CMK (cell line): ENCODE results near the gene RIPK1.

ENCODE experiments used
- DNase-seq: peaks from one replicate; pipeline ENCODE4 v3.0.0-alpha.2; 2010; ENCODE audit warnings: low read depth

Gene RIPK1

DNA sequence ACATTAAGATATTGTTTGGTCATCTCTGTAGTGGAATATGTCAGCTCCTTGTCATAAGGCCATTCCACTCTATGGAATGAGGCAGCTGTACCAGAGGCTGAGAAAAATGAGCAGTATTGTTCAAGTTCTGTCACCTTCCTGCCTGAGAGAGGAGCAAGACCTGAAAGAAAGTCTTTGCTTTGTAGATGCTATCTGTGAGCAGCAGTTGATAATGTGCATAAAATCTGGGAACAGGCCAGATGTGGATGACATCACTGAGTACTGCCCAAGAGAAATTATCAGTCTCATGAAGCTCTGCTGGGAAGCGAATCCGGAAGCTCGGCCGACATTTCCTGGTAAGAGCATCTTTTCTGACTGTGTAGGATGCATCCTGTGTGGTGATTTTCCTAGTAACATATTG is 16.8 kb downstream of the RIPK1 start:
- no peak for DNase-seq

DNA sequence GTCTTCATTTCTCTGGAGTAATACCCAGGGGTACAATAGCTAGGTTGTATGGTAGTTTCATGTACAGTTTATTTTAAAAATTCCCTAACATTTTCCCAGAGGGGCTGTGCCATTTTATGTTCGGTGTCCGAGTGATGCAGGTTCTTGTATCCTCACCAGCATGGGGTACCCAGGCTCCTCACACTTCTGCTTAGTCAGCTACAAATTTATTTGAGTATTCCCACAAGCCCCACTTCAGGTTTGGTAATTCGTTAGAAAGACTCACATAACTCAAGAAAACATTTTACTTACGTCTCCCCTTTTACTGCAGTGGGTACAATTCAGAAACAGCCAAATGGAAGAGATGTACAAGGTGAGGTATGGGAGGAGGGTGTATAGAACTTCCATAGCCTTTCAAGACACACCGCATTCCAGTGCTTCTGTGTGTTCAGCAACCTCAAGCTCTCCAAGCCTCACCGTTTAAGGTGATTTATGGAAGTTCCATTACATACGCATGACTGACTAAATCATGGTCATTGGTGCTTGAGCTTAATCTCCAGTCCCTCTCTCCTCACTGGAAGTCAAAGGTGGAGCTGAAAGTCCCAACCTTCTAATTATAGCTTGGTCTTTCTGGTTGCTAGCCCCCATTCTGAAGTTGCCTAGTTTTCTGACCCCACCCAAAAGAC is 18.1 kb downstream of the RIPK1 start:
- no peak for DNase-seq

DNA sequence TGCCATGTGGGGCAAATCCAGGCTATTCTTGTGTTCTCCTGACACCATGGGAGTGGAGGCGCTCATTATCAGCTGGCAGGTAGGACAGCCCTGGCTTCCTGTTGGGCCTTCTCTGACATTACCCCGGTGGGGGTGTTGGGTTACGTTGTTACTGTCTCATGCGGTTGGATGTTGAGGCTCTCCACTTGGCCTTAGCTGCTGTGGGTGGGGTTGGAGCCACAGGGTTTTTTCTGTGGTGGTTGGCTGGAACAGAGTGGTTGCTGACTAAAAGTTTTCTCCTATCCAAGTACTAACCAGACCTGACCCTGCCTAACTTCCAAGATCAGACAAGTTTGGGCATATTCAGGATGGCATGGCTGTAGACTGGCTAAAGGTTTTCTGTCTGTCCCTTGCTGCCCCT is 20.2 kb downstream of the RIPK1 start:
- no peak for DNase-seq

DNA sequence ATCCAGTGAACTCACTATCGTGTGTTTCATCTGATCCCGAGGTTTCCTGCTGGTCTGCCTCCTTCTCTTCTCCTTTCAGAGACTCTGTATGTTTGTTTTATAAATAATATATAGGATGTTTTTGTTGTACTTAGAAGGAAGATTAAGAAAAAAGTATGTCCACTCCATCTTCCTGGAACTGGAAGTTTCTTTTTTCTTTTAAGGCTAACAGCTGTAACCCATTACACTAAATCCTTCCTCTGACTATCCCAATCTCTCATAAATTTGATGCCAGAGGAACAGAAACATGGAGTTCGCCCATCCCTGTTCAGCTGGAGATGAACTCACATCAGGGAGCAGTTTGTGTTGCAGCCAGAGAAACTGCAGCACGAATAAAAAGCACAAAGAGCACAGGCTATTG is 20.7 kb downstream of the RIPK1 start:
- DNase-seq: no peak

DNA sequence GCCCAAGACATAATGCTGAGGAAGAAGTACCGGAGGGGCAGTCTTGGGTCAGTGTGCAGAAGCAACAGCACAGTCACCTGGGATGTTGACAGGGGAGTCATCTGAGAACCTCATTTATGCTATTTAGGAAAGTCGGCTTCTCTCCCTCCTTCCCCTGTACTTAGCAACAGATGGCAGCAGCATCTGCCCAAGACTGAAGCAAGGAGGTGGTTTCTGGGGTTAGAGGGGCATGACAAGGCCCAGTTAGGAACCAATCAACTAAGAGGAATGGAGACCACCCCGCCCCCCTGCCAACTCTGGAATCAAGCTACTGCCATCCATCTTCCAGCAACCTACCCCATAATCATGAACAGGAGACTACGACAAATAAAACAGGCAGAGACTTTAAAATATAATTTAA is 21.7 kb downstream of the RIPK1 start:
- DNase-seq: no peak

DNA sequence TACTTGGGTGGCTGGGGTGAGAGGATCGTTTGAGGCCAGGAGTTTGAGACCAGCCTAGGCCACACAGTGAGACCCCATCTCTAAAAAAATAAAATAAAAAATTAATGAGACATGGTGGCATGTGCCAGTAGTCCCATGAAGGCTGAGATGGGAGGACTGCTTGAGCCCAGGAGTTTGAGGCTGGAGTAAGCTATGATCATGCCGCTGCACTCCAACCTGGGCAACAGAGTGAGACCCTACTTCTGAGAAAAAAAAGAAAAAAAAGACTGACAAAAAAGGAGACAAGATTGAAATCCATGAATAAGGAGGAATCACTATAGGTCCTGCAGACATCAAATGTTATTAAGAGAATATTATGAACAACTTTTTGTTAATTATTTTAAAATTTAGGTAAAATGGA is 26.5 kb downstream of the RIPK1 start:
- no peak for DNase-seq

DNA sequence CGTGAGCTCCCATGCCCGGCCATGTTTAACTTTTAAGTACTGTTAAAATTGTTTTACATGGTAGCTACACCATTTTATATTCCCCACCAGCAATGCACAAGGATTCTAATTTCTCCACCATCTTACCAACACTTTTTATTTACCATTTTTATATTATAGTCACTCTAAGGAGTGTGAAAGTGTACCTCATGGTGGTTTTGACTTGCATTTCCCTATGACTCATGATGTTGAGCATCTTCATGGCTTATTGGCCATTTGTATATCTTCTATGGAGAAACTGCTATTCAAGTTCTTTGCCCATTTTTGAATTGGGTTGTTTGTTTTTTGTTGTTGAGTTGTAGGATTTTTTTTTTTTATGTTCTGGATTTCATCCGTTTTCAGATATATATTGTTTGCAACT is 34.6 kb downstream of the RIPK1 start:
- no peak for DNase-seq

DNA sequence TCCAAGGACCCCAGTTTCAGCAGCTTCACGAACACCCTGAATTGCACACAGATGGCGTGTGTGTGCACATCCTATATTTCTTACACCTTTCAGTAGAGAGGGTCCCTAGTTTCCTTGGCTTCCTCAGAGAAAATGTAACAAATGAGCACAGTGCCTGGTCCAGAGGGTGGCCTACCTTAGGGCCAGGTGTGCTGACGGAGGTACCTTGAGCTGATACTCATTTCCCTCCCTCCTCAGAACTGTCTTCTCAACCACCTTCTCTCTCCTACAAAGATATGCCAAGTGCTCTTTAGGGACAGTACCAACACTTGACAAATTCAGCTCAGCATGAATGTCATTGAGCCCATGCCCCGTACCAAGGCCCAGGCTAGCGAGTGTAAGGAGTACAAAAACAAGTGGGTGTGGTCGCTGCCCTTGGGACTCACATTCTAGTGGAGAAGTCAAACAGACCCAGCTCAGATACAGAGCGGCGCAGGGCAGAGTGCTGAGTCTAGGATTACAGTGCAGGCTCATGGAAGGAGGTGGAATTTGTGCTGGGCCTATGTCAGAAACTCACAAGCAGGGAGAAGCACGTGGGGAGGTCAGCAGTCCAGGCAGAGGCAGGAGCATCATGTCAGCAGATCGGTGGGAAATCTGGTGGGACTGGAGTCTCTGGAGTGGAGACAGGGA is 40.6 kb downstream of the RIPK1 start:
- DNase-seq: no peak

DNA sequence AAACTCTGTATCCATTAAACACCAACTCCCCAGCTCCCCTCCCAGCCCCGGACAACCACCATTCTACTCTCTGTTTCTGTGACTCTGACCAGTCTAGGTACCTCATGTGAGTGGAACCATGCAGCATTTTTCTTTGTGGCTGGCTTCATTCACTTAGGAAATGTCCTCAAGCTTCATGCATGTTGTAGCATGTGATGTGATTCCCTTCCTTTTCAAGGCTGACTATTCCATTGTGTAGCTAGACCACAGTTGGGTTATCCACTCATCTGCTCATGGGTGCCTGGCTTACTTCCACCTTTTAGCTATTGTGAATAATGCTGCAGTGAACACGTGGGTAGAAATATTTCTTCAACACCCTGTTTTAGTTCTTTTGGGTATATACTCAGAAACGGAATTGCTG is 41.5 kb downstream of the RIPK1 start:
- DNase-seq: no peak

DNA sequence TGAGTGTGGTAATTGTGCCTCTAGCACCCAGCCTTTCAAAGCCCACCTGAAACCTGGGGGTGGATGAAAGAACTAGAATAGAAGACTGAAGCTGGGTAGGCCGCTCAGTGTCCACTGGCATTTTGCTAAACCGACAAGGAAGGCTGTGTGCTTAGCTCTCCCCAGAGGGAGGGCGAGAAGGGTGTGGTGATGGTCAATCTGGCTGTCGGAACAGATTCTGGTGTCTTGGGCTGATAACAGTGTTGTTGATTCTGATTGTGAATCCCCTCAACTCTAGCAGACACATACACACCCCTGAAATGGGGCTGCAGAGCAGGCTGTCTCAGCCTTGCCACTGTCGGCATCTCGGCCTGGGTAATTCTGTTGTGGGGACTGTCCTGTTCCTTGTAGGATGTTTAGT is 46.1 kb downstream of the RIPK1 start:
- DNase-seq: no peak

DNA sequence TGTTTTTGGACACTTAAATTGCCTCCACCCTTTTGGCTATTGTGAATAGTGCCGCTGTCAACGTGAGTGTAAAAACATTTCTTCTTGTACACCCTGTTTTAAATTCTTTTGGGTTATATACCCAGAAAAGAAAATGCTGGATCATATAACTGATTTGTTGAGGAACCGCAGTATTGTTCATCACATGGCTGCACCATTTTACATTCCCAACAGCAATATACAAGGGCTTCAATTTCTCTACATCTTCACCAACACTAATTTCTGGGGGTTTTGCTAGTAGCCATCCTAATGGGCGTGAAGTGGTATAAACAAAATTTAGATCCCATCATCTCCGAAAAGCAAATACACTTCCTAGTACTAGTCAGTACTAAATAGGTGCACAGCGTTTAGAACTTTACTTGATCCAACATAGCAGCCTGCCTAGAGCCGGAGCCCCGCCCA is 49.6 kb downstream of the RIPK1 start:
- DNase-seq: no peak

DNA sequence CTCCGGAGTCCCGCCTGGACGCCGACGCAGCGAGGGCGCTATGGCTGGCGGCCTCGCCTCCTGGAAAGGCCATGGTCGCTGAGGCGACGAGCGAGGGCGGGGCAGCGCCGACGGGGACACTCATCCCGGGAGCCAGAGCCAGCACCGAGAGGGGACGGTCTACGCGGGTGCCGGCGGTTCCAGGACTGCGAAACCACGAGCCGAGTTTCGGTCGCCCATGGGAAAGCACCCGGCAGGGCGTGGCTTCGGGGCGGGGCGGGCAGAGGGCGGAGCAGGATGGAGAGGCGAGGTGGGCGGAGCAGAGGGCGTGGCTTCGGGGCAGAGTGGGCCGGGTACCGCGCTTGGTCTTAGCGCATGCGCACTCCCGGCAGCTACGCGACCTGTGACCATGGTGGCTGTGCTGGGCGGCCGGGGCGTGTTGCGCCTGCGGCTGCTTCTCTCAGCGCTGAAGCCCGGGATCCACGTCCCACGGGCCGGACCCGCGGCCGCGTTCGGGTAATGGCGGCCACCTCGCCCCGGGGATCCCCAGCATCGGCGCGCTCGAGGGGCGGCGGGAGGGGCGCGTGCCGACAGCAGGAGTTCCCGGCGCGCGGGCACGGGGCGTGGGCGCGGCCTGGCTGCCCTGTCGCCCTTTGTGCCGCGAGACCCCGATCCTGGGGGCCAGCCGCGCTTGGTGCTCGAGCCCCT is 50.2 kb downstream of the RIPK1 start, which contains the start of gene BPHL:
BPHL (plus strand) TSS at position 359 of the 687 bp plus-strand sequence; CDS start at position 389, 30 bp downstream.
- peak; percentile 88 for DNase-seq

DNA sequence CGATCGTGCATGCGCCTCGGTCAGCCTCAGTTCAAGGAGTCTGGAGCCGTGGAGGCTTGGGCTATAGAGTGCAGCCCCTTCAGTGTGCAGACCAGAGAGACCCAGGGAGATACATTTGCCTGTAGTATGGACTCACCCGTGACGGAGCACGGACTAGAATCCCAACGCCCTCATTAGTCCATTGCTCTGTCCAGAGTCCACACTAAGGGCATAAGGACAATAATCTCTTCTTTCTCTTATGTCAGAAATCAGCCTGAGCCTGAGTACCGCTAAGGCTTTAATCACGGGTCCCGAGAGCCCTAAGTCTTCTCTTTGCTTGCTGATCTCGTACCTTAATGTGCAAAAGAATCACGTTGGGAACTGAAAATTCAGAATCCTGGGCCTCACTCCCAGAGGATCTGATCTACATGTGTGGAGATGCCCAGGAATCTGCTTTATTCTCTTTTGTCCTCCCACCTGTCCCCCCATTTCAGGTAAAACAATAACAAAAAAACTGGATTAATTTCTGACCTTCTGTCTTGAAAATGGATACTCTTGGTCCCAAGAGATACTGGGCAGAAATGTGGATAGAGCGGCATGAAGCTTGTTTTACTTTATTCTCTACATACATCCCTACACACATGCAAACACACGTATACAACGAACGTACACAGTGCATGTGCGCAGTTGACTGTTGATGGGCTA is 50.9 kb downstream of the RIPK1 start:
- no peak for DNase-seq

DNA sequence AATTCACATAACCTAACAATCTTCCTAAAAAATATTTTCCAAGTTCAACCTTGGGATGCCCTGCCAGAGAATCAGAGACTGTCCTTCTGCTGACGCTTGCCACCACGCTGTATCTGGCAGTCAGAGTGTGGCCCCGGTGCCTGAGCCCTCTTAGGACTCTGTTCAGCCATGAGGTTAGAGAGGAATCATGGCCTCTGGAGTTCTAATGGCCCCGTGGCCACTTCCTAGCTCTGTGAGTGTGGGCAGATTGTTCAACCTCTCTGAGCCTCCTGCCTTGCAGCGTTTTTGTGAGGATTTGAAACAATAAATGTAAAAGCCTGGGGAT is 52.4 kb downstream of the RIPK1 start:
- no peak for DNase-seq

DNA sequence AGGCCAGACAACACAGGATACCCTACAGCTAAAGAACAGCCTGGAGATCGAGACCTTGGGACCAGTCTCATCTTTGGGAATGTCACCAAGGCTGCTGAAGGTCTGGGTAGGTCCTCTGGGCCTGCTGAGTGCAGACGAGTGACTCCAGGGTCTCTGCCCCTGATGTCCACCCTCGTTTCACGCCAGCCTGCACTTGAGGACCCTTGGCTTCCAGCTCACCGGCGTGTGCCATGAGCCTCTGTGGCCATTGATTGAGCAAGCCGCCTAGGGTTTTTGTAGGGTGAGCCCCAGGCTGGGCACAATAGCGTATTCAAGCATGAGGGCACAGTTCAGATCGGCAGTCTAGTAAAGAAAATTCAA is 54.5 kb downstream of the RIPK1 start:
- no peak for DNase-seq

DNA sequence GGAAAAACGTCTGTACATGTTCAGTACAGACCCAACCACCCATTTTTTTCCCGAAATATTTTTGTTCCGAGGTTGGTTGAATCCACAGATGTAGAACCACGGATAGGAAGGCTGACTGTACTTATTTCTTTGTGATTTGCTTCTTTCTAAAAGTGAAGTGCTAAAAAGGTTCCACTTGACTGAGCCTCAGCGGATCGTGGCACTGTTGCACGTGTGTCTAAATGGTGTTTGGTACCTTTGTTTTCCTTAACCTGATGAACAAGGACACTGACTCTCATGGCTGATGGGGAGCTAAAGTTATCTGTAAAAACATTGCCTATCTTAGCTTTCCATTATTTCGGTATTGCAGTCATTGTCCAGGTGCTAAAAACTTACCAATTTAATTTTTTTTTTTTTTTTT is 56.4 kb downstream of the RIPK1 start:
- no peak for DNase-seq

DNA sequence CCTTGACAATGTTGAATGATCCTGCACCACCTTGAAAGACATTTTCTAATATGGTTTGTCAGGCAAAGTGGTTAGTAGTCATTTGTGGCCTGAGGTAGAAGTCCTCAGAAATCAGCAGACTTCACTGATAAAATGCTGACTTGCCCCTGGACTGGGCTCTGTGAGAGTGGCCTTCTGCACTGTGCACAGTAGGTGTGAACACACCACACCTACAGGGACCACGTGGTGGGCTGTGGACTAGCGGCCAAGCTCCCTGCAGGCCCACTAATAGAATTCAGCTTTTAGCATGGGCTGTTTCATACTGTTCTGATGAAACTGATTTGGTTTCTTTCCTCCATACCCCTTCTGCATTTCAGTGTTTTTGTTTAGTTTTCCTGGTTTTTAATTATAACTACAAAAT is 57.5 kb downstream of the RIPK1 start:
- DNase-seq: no peak

DNA sequence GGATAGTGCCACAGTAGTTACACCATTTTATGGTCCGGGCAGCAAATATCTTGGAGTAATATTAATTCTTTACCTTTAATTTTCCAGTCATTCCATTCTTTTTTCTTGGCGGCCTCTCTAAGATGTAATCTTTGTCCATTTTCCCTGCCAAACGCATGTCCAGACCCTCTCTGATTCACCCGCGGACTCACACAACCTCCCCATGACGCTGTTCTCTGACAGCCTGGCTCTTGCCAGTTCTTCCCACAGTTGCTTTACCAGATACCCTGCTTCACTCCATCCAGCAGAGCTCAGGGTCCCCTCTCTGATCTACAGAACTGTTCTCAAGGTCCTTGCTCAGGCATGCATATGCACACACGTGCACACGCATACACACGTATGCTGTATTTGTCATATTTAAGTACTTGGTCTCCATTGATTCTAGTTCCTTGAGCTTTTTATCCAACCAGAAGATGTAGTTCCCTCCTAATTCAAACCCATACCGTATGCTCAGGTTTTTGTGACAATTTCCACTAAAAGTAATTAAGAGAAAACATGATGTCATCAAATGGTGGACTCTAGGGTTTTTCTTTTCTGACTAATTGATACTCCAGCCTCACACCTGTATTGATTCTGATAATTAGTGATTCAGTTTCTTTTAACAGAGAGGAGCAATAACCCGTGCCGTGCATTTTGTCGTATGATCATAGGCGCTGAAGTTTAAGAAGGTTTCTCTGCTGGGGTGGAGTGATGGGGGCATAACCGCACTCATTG is 60.2 kb downstream of the RIPK1 start:
- DNase-seq: no peak

DNA sequence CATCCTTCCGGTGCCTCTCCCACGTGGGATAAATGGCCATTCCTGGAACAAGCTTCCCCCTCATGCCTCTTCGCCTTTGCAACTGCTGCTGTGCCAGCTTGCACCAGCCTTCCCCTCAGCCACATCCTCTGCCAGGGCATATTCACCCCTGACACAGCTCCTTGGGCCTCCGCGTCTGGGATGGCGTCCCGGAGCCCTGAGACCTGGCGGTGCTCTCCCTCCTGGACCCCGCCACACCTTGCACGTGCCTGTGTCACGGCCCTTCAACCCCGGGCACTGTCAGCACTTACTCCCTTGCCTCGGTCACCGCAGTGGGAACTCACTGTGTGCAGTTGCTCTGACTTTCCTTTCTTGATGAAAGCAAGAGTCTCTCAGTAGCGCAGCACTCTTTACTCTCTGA is 63.4 kb downstream of the RIPK1 start:
- DNase-seq: no peak

DNA sequence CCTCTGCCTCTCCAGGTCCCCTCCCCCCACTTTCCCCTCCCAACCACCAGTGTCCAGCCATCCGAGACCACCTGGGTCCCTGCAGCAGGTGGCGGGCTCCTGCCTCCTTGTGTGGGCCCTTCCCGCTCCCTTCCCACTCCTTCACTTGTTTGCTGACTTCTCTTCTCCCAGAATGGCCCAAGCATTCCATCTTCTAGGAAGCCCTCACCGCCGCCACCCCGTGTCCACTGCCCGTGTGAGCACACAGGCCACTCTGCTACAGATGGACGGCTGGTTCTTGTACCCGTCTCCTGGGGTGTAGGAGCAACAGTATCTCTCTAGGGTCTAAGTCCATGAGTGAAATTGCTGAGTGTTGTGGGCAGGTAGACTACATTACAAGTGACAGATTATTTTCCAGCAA is 65.2 kb downstream of the RIPK1 start:
- no peak for DNase-seq

DNA sequence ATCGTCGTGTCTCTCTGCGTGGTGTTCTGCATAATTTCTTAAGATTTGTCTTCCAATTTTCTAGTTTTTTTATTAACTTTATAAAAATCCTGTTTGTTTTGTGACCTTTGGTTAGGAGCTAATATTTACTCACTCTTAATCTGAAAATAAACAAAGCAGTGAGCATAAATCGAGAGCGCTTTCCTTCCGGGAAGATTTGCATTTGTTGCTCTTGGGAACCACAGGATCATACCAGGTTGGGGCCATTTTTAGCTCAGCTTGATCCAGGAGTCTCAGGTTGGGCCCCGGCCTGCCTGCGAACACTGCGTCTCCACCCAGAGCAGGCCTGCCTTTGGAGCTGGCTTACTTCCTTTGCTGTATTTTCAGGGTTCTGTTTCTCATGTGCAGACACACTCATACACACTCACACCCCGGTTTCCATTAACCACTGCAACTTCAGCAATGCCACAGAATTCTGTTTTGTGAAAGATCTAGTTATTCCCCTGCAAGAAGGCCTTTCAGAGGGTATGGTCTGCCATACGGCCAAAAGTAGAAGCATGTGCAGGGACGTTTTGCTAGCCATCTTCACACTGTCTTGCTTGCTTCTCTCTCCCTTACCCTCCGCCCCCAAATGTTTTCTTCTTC is 67.5 kb downstream of the RIPK1 start:
- no peak for DNase-seq
